ENCODE data around the gene ISLR. TPM values are rescaled to one million over a fixed set of nuclear protein-coding genes. Genes with fewer than 3 reads are reported as not detected.

The ISLR gene
- total RNA-seq, 2 donors from 2014 or later, result 0.29 TPM; not detected in 1

GRCh38 chr15:74146277-74146800 is 27.2 kb upstream of the ISLR start:
- DNase-seq, result no peak
- H3K4me3 ChIP-seq (ENCODE audit: low read length), result no peak overlapping the region
- peaks cover 11% of the 10 kb centered on the region for H3K27me3 Mint-ChIP-seq (ENCODE audit: insufficient read depth)
- no peak overlapping the region for H3K27ac ChIP-seq (ENCODE audit: low read depth, low read length)
- H3K36me3 Mint-ChIP-seq (ENCODE audit: low read depth), result no peaks in the 10 kb centered on the region
- no peak overlapping the region for H3K9ac ChIP-seq (ENCODE audit: extremely low read depth, low read length, poor library complexity, severe bottlenecking)
- peaks cover 2% of the 10 kb centered on the region for H3K4me1 Mint-ChIP-seq
- 94 to 100% methylated on average over 1 of the region's 1 CpG for WGBS, 2 experiments (ENCODE audit: insufficient coverage in 1 of 2, insufficient read length in 1 of 2)
- H3K9me3 ChIP-seq (ENCODE audit: control insufficient read depth, low read length), result peaks cover 6% of the 10 kb centered on the region
- H3K27ac Mint-ChIP-seq, result no peak overlapping the region
- no peaks in the 10 kb centered on the region for H3K36me3 ChIP-seq (ENCODE audit: control insufficient read depth, insufficient read depth, low read length)
- no peaks in the 10 kb centered on the region for H3K4me1 ChIP-seq (ENCODE audit: control insufficient read depth, insufficient read depth, low read length)
- no peaks in the 10 kb centered on the region for H3K27me3 ChIP-seq (ENCODE audit: control insufficient read depth, insufficient read depth, low read length, poor library complexity, severe bottlenecking)
- no peaks in the 10 kb centered on the region for H3K9me3 Mint-ChIP-seq
- H3K4me3 Mint-ChIP-seq, result no peak overlapping the region
- no peak for TF ChIP-seq CTCF (conservative IDR thresholded peaks at IDR 0.05)

- Histone ChIP-seq H3K9me3 (ENCODE audit: control insufficient read depth, low read length) (peaks cover 6% of the 10 kb centered on the region), H3K27ac (ENCODE audit: low read depth, low read length) (no peak overlapping the region), H3K27me3 (ENCODE audit: control insufficient read depth, insufficient read depth, low read length, poor library complexity, severe bottlenecking) (no peaks in the 10 kb centered on the region), H3K9ac (ENCODE audit: extremely low read depth, low read length, poor library complexity, severe bottlenecking) (no peak overlapping the region), H3K4me1 (ENCODE audit: control insufficient read depth, insufficient read depth, low read length) (no peaks in the 10 kb centered on the region), H3K36me3 (ENCODE audit: control insufficient read depth, insufficient read depth, low read length) (no peaks in the 10 kb centered on the region), H3K4me3 (ENCODE audit: low read length) (no peak overlapping the region)
- Mint-ChIP-seq H3K27me3 (ENCODE audit: insufficient read depth) (peaks cover 11% of the 10 kb centered on the region), H3K9me3 (no peaks in the 10 kb centered on the region), H3K4me1 (peaks cover 2% of the 10 kb centered on the region), H3K4me3 (no peak overlapping the region), H3K36me3 (ENCODE audit: low read depth) (no peaks in the 10 kb centered on the region), H3K27ac (no peak overlapping the region)
- no peak for DNase-seq
- WGBS, 2 experiments (ENCODE audit: insufficient coverage in 1 of 2, insufficient read length in 1 of 2), result 100% methylated on average over 1 of the region's 2 CpGs; no CpG with 5 or more reads in 1 of the 2 experiments
- TF ChIP-seq CTCF (conservative IDR thresholded peaks at IDR 0.05), result no peak
Measured at GRCh38 chr15:74147051-74147450, 26.5 kb upstream of the ISLR start.

- no peaks in the 10 kb centered on the region for H3K9me3 Mint-ChIP-seq
- no peaks in the 10 kb centered on the region for H3K27me3 ChIP-seq (ENCODE audit: control insufficient read depth, insufficient read depth, low read length, poor library complexity, severe bottlenecking)
- no peaks in the 10 kb centered on the region for H3K9me3 ChIP-seq (ENCODE audit: control insufficient read depth, low read length)
- DNase-seq, result peak; percentile 41
- no peak overlapping the region for H3K9ac ChIP-seq (ENCODE audit: extremely low read depth, low read length, poor library complexity, severe bottlenecking)
- H3K4me1 ChIP-seq (ENCODE audit: control insufficient read depth, insufficient read depth, low read length), result no peaks in the 10 kb centered on the region
- H3K36me3 ChIP-seq (ENCODE audit: control insufficient read depth, insufficient read depth, low read length), result no peaks in the 10 kb centered on the region
- 85 to 98% methylated on average over 9 to 14 of the region's 14 CpGs for WGBS, 2 experiments (ENCODE audit: insufficient coverage in 1 of 2, insufficient read length in 1 of 2)
- no peak for TF ChIP-seq CTCF (conservative IDR thresholded peaks at IDR 0.05)
- peaks cover 2% of the 10 kb centered on the region for H3K27me3 Mint-ChIP-seq (ENCODE audit: insufficient read depth)
- no peak overlapping the region for H3K4me3 ChIP-seq (ENCODE audit: low read length)
- H3K4me3 Mint-ChIP-seq, result no peak overlapping the region
- H3K4me1 Mint-ChIP-seq, result peaks cover 8% of the 10 kb centered on the region
- H3K27ac Mint-ChIP-seq, result no peak overlapping the region
- H3K27ac ChIP-seq (ENCODE audit: low read depth, low read length), result no peak overlapping the region
- H3K36me3 Mint-ChIP-seq (ENCODE audit: low read depth), result no peaks in the 10 kb centered on the region
Measured at GRCh38 chr15:74155766-74156417, 17.6 kb upstream of the ISLR start.

Data from endodermal cell (in vitro differentiated cells).